Osteocyte (in vitro differentiated cells): ENCODE results near the gene GPC2. TPM values are rescaled to one million over a fixed set of nuclear protein-coding genes. Genes with fewer than 3 reads are reported as not detected.

Source experiments
- DNase-seq: peaks from one replicate; pipeline ENCODE4 v3.0.0; 2021; ENCODE audit warnings: mixed read lengths; ENCODE audit not compliant: unreplicated experiment; ENCODE audit errors: extremely low spot score
- H3K27ac Mint-ChIP-seq: one replicate; pipeline ENCODE4 v1.8.0; 2021; ENCODE audit warnings: mild to moderate bottlenecking, mixed read lengths; ENCODE audit not compliant: unreplicated experiment
- H3K27me3 Mint-ChIP-seq: one replicate; pipeline ENCODE4 v1.8.0; 2021; ENCODE audit warnings: mixed read lengths; ENCODE audit not compliant: unreplicated experiment
- H3K36me3 Mint-ChIP-seq: one replicate; pipeline ENCODE4 v1.8.0; 2021; ENCODE audit warnings: mixed read lengths; ENCODE audit not compliant: unreplicated experiment
- H3K4me1 Mint-ChIP-seq: one replicate; pipeline ENCODE4 v1.8.0; 2021; ENCODE audit warnings: mixed read lengths; ENCODE audit not compliant: unreplicated experiment
- H3K4me3 Mint-ChIP-seq: one replicate; pipeline ENCODE4 v1.8.0; 2021; ENCODE audit warnings: mild to moderate bottlenecking, moderate library complexity, mixed read lengths; ENCODE audit not compliant: unreplicated experiment
- H3K9me3 Mint-ChIP-seq: one replicate; pipeline ENCODE4 v1.8.0; 2021; ENCODE audit warnings: mixed read lengths; ENCODE audit not compliant: unreplicated experiment
- total RNA-seq: library from RNA; stranded (reverse); gene quantifications from 2 replicates; pipeline ENCODE4 v1.2.1, GENCODE V29; 2021
- TF ChIP-seq, protein P1 (sequence below): fragments of 200-600 bp; sonication (generic); IDR thresholded peaks from 2 replicates; pipeline ENCODE4 v1.5.0; 2021; ENCODE audit warnings: antibody characterized with exemption, mild to moderate bottlenecking, moderate library complexity

The GPC2 gene
- total RNA-seq, 1 donor from 2014 or later: 12.6 TPM

DNA sequence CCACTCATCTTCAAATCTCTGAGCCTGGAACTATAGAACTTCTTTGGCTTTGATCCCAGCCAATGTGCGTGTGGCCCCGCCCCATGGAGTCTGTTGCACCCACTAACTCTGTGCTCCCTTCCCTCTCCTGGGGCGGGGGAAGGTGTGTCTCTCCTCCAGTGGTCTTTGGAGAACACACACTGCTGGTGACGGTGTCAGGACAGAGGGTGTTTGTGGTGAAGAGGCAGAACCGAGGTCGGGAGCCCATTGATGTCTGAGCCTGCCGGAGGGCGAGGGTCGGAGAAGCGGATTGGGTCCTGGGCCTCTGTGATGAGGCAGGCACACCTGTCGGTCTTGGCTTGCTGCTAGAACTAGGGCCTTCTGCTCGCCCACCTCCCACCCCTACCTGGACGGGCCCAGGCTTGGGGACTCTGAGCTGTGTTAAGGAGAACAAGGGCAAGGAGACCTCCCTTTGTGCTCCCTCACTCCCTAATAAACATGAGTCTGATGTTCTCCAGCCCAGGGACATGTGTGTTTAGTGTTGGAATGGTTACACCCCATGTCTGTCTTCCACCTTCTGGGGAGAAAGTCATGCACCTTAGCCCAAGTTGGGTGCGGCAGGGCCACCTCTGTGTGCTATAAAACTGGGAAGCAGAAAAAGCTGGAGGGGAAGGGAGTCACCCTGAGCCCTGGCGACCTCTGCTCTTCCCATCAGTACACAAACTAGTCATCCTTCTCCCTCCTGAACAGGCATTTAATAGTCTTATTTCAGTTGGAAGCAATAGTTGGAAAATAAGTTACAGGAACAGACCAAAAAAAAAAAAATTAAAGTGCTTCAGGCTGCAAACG, 23.3 kb downstream of the GPC2 start:
- Mint-ChIP-seq H3K36me3 (peaks cover 14% of the 10 kb centered on the region), H3K4me1 (peaks cover 33% of the 10 kb centered on the region), H3K27ac (peak overlapping the region; percentile 41), H3K9me3 (no peaks in the 10 kb centered on the region), H3K4me3 (no peak overlapping the region), H3K27me3 (no peaks in the 10 kb centered on the region)
- TF ChIP-seq, protein P1, sequence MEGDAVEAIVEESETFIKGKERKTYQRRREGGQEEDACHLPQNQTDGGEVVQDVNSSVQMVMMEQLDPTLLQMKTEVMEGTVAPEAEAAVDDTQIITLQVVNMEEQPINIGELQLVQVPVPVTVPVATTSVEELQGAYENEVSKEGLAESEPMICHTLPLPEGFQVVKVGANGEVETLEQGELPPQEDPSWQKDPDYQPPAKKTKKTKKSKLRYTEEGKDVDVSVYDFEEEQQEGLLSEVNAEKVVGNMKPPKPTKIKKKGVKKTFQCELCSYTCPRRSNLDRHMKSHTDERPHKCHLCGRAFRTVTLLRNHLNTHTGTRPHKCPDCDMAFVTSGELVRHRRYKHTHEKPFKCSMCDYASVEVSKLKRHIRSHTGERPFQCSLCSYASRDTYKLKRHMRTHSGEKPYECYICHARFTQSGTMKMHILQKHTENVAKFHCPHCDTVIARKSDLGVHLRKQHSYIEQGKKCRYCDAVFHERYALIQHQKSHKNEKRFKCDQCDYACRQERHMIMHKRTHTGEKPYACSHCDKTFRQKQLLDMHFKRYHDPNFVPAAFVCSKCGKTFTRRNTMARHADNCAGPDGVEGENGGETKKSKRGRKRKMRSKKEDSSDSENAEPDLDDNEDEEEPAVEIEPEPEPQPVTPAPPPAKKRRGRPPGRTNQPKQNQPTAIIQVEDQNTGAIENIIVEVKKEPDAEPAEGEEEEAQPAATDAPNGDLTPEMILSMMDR: no peak
- DNase-seq: no peak

DNA sequence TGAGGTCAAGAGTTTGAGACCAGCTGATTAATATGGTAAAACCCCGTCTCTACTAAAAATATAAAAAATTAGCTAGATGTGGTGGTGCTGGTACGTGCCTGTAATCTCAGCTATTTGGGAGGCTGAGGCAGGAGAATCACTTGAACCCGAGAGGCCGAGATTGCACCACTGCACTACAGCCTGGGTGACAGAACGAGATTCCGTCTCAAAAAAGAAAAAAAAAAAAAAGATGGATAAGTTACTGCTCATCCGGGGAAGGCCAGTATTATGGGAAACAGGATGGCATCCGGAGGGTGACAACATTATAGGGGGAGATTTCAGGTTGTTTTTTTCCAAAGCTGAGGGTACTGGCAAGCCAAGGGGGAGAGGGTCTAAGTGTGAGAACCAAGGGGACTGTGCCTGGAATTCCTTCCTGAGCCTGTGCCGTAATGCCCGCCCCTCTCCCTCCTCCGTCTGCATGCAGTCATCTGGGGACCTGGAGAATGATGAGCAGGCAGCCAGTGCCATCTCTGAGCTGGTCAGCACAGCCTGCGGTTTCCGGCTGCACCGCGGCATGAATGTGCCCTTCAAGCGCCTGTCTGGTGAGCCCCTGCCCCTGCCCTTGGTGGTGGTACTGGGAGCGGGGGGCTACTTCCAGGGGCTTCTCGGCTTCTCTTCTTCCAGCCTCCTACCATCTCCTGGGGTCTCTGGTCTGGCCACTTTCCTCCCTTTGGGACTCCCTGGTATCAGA, 24.1 kb downstream of the GPC2 start:
- DNase-seq: no peak
- peaks cover 14% of the 10 kb centered on the region for H3K36me3 Mint-ChIP-seq
- H3K27ac Mint-ChIP-seq: peak overlapping the region; percentile 31
- TF ChIP-seq, protein P1: no peak
- H3K27me3 Mint-ChIP-seq: no peaks in the 10 kb centered on the region
- no peaks in the 10 kb centered on the region for H3K9me3 Mint-ChIP-seq
- peaks cover 33% of the 10 kb centered on the region for H3K4me1 Mint-ChIP-seq
- no peak overlapping the region for H3K4me3 Mint-ChIP-seq

DNA sequence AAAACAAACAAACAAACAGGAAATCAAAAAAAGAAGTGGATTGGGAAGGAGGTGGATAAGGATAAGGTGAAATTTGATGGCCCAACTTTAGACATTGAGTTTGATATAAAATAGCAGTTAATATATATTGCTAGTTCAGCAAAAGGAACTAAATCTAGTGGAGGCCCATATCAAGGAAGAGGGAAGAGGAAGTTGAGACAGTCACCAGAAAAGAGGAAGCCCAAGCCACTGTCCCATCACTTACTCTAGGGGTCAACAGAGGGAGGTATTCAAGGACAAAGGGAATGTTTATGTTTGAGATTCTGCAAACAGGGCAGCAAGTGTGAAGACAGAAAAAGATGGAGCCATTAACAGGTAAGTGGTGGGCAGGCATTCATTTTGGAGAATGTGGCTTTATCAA, 24.8 kb downstream of the GPC2 start:
- peaks cover 29% of the 10 kb centered on the region for H3K4me1 Mint-ChIP-seq
- H3K27me3 Mint-ChIP-seq: no peaks in the 10 kb centered on the region
- TF ChIP-seq, protein P1: no peak
- H3K36me3 Mint-ChIP-seq: peaks cover 14% of the 10 kb centered on the region
- no peak overlapping the region for H3K27ac Mint-ChIP-seq
- no peaks in the 10 kb centered on the region for H3K9me3 Mint-ChIP-seq
- DNase-seq: no peak
- no peak overlapping the region for H3K4me3 Mint-ChIP-seq

DNA sequence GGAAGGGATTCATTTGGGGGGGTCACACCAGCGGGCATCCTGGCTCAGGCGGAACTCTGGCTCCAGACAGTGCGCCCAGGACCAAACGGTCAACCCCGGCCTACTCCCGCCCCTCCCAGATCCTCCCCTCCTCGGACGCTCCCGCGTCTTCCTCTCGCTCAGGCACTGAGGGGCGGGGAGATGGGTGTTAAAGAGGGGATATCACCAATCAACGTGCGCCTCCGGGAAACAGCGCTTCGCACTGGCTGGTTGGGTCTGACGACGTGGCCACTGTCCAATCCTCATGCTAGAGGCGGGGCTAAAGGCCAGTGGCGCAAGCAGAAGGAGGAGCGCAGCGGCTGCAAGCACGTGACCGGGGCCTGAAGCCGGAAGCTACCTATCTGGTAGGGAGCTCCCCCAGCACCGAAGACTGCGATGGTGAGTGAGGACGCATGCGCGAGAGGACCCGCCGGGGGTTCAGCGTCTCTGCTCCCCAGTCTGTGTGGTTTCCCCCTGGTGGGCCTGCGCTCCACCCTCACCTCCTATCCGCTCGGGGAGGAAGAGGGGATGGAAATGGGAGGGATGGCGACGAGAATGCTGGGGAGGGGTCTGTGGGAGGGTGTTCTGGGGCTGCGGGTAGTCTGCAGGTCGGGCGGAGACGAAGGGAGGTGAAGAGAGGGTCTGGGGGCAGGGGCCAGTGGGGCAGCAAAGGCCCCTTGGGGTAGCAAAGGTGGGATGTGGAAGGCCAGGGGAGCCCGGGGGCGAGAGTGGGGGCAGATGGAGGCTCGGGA, 28.4 kb downstream of the GPC2 start, which contains the start of gene LAMTOR4:
Gene LAMTOR4 (plus strand): TSS at position 360 of the 770 bp plus-strand sequence. CDS start 55 bp downstream, at position 415.
- TF ChIP-seq, protein P1: no peak
- Mint-ChIP-seq H3K27ac (peak within 1 kb of the TSS; percentile 94), H3K27me3 (no peaks in the 10 kb centered on the region), H3K4me1 (peaks cover 18% of the 10 kb centered on the region), H3K4me3 (peak within 1 kb of the TSS; percentile 99), H3K36me3 (peaks cover 10% of the 10 kb centered on the region), H3K9me3 (no peaks in the 10 kb centered on the region)
- peak; percentile 99 for DNase-seq
